ENCODE results near the gene VTI1A.

Gene VTI1A

GRCh38 chr10:112797855-112798254, 350.8 kb downstream of the VTI1A start:
- H3K27me3 Mint-ChIP-seq = no peaks in the 10 kb centered on the region
- no peak overlapping the region for H3K4me3 Mint-ChIP-seq
- peaks cover 9% of the 10 kb centered on the region for H3K36me3 Mint-ChIP-seq (ENCODE audit: low read depth)
- no peak overlapping the region for H3K27ac Mint-ChIP-seq
- H3K4me1 Mint-ChIP-seq (ENCODE audit: low read depth) = no peaks in the 10 kb centered on the region
- no peaks in the 10 kb centered on the region for H3K9me3 Mint-ChIP-seq

- no peak overlapping the region for H3K27ac Mint-ChIP-seq
- no peaks in the 10 kb centered on the region for H3K27me3 Mint-ChIP-seq
- peaks cover 9% of the 10 kb centered on the region for H3K36me3 Mint-ChIP-seq (ENCODE audit: low read depth)
- H3K9me3 Mint-ChIP-seq = no peaks in the 10 kb centered on the region
- no peak overlapping the region for H3K4me3 Mint-ChIP-seq
- no peaks in the 10 kb centered on the region for H3K4me1 Mint-ChIP-seq (ENCODE audit: low read depth)
Observed at GRCh38 chr10:112799038-112799437, 352.0 kb downstream of the VTI1A start.

- Mint-ChIP-seq H3K4me1 (ENCODE audit: low read depth) (no peaks in the 10 kb centered on the region), H3K27me3 (no peaks in the 10 kb centered on the region), H3K36me3 (ENCODE audit: low read depth) (peaks cover 9% of the 10 kb centered on the region), H3K27ac (no peak overlapping the region), H3K9me3 (no peaks in the 10 kb centered on the region), H3K4me3 (no peak overlapping the region)
Observed at GRCh38 chr10:112799726-112800510, 352.9 kb downstream of the VTI1A start.

- Mint-ChIP-seq H3K27ac (no peak overlapping the region), H3K9me3 (no peaks in the 10 kb centered on the region), H3K27me3 (no peaks in the 10 kb centered on the region)
Observed at GRCh38 chr10:112801004-112801403, 354.0 kb downstream of the VTI1A start.

GRCh38 chr10:112801748-112802147, 354.7 kb downstream of the VTI1A start:
- no peaks in the 10 kb centered on the region for H3K4me1 Mint-ChIP-seq (ENCODE audit: low read depth)
- H3K4me3 Mint-ChIP-seq = no peak overlapping the region
- no peaks in the 10 kb centered on the region for H3K27me3 Mint-ChIP-seq
- peaks cover 9% of the 10 kb centered on the region for H3K36me3 Mint-ChIP-seq (ENCODE audit: low read depth)
- H3K27ac Mint-ChIP-seq = no peak overlapping the region
- no peaks in the 10 kb centered on the region for H3K9me3 Mint-ChIP-seq

More at GRCh38 chr10:112801004-112801403, 354.0 kb downstream of the VTI1A start:
- Mint-ChIP-seq H3K4me1 (ENCODE audit: low read depth) (no peaks in the 10 kb centered on the region), H3K4me3 (no peak overlapping the region), H3K36me3 (ENCODE audit: low read depth) (peaks cover 9% of the 10 kb centered on the region)

- Mint-ChIP-seq H3K4me3 (no peak overlapping the region), H3K9me3 (no peaks in the 10 kb centered on the region), H3K36me3 (ENCODE audit: low read depth) (peaks cover 9% of the 10 kb centered on the region)
Observed at GRCh38 chr10:112802411-112803022, 355.5 kb downstream of the VTI1A start.

GRCh38 chr10:112803961-112804401, 357.0 kb downstream of the VTI1A start:
- no peaks in the 10 kb centered on the region for H3K9me3 Mint-ChIP-seq
- no peaks in the 10 kb centered on the region for H3K4me1 Mint-ChIP-seq (ENCODE audit: low read depth)
- H3K27ac Mint-ChIP-seq = no peak overlapping the region
- peaks cover 13% of the 10 kb centered on the region for H3K36me3 Mint-ChIP-seq (ENCODE audit: low read depth)
- H3K4me3 Mint-ChIP-seq = no peak overlapping the region
- H3K27me3 Mint-ChIP-seq = no peaks in the 10 kb centered on the region

More at GRCh38 chr10:112802411-112803022, 355.5 kb downstream of the VTI1A start:
- no peak overlapping the region for H3K27ac Mint-ChIP-seq
- H3K27me3 Mint-ChIP-seq = no peaks in the 10 kb centered on the region
- no peaks in the 10 kb centered on the region for H3K4me1 Mint-ChIP-seq (ENCODE audit: low read depth)

- Mint-ChIP-seq H3K27ac (no peak overlapping the region), H3K9me3 (no peaks in the 10 kb centered on the region), H3K4me1 (ENCODE audit: low read depth) (no peaks in the 10 kb centered on the region), H3K4me3 (no peak overlapping the region), H3K27me3 (no peaks in the 10 kb centered on the region), H3K36me3 (ENCODE audit: low read depth) (peaks cover 13% of the 10 kb centered on the region)
Observed at GRCh38 chr10:112805254-112805590, 358.2 kb downstream of the VTI1A start.

- Mint-ChIP-seq H3K36me3 (ENCODE audit: low read depth) (peaks cover 18% of the 10 kb centered on the region), H3K27me3 (no peaks in the 10 kb centered on the region), H3K9me3 (no peaks in the 10 kb centered on the region), H3K4me1 (ENCODE audit: low read depth) (no peaks in the 10 kb centered on the region), H3K4me3 (no peak overlapping the region), H3K27ac (no peak overlapping the region)
Observed at GRCh38 chr10:112805701-112806100, 358.7 kb downstream of the VTI1A start.

- peaks cover 15% of the 10 kb centered on the region for H3K36me3 Mint-ChIP-seq (ENCODE audit: low read depth)
- H3K27ac Mint-ChIP-seq = no peak overlapping the region
- H3K4me1 Mint-ChIP-seq (ENCODE audit: low read depth) = no peaks in the 10 kb centered on the region
- no peak overlapping the region for H3K4me3 Mint-ChIP-seq
- no peaks in the 10 kb centered on the region for H3K27me3 Mint-ChIP-seq
- no peaks in the 10 kb centered on the region for H3K9me3 Mint-ChIP-seq
Observed at GRCh38 chr10:112807013-112807412, 360.0 kb downstream of the VTI1A start.

- Mint-ChIP-seq H3K4me1 (ENCODE audit: low read depth) (peaks cover 14% of the 10 kb centered on the region), H3K9me3 (no peaks in the 10 kb centered on the region), H3K4me3 (no peak overlapping the region), H3K36me3 (ENCODE audit: low read depth) (peaks cover 20% of the 10 kb centered on the region), H3K27me3 (no peaks in the 10 kb centered on the region), H3K27ac (no peak overlapping the region)
Observed at GRCh38 chr10:112809736-112810135, 362.7 kb downstream of the VTI1A start.

- no peaks in the 10 kb centered on the region for H3K9me3 Mint-ChIP-seq
- H3K27me3 Mint-ChIP-seq = no peaks in the 10 kb centered on the region
- no peak overlapping the region for H3K4me3 Mint-ChIP-seq
- no peak overlapping the region for H3K27ac Mint-ChIP-seq
- H3K36me3 Mint-ChIP-seq (ENCODE audit: low read depth) = peaks cover 27% of the 10 kb centered on the region
- H3K4me1 Mint-ChIP-seq (ENCODE audit: low read depth) = peaks cover 21% of the 10 kb centered on the region
Observed at GRCh38 chr10:112810711-112811151, 363.7 kb downstream of the VTI1A start.

- no peaks in the 10 kb centered on the region for H3K27me3 Mint-ChIP-seq
- H3K27ac Mint-ChIP-seq = no peak overlapping the region
- H3K36me3 Mint-ChIP-seq (ENCODE audit: low read depth) = peaks cover 39% of the 10 kb centered on the region
- no peak overlapping the region for H3K4me3 Mint-ChIP-seq
- no peaks in the 10 kb centered on the region for H3K9me3 Mint-ChIP-seq
- peaks cover 21% of the 10 kb centered on the region for H3K4me1 Mint-ChIP-seq (ENCODE audit: low read depth)
Observed at GRCh38 chr10:112811741-112812551, 364.9 kb downstream of the VTI1A start.

- H3K27ac Mint-ChIP-seq = no peak overlapping the region
- H3K27me3 Mint-ChIP-seq = no peaks in the 10 kb centered on the region
- peaks cover 45% of the 10 kb centered on the region for H3K36me3 Mint-ChIP-seq (ENCODE audit: low read depth)
- H3K9me3 Mint-ChIP-seq = no peaks in the 10 kb centered on the region
- H3K4me1 Mint-ChIP-seq (ENCODE audit: low read depth) = peaks cover 21% of the 10 kb centered on the region
- no peak overlapping the region for H3K4me3 Mint-ChIP-seq
Observed at GRCh38 chr10:112812586-112812985, 365.6 kb downstream of the VTI1A start.

Data from stimulated activated naive CD8-positive, alpha-beta T cell treated with anti-CD3 and anti-CD28 coated beads, Interleukin-15, Interleukin-2, amounts not matched to agents 100 ng/mL and 50 ng/mL, for 24 hours (primary cell).